SK-N-MC (cell line): Measurements from ENCODE around the gene PNLDC1.

Experiments used
- DNase-seq: peaks from one replicate; pipeline ENCODE4 v3.0.0-alpha.2; 2011; ENCODE audit warnings: low read depth, low spot score
- H3K27ac ChIP-seq: fragments of 200-600 bp; sonication (generic); 2 replicates; pipeline ENCODE4 v1.5.1; 2016; ENCODE audit warnings: mixed run types
- H3K36me3 ChIP-seq: fragments of 200-600 bp; sonication (generic); 2 replicates; pipeline ENCODE4 v1.6.1; 2017; ENCODE audit warnings: antibody characterized with exemption, low read length, mixed read lengths; ENCODE audit not compliant: insufficient read depth
- H3K4me3 ChIP-seq: fragments of 200-600 bp; sonication (generic); 2 replicates; pipeline ENCODE4 v1.5.1; 2016
- H3K9ac ChIP-seq: fragments of 200-600 bp; sonication (generic); 2 replicates; pipeline ENCODE4 v1.8.0; 2017; ENCODE audit warnings: mixed run types, mixed read lengths; ENCODE audit not compliant: insufficient read length
- H3K9me3 ChIP-seq: fragments of 200-600 bp; sonication (generic); 2 replicates; pipeline ENCODE4 v1.6.1; 2017; ENCODE audit warnings: low read depth, mild to moderate bottlenecking, antibody characterized with exemption, low read length, moderate library complexity, mixed read lengths
- EZH2 ChIP-seq: fragments of 200-600 bp; sonication (generic); IDR thresholded peaks from one replicate; pipeline ENCODE4 v1.6.1; 2017; ENCODE audit warnings: antibody characterized with exemption
- FOXP2 ChIP-seq: optimal IDR thresholded peaks from 2 replicates; pipeline ENCODE3; 2011; ENCODE audit warnings: mild to moderate bottlenecking, moderate library complexity; ENCODE audit not compliant: insufficient read depth; ENCODE audit errors: extremely low read length, control extremely low read depth
- POLR2AphosphoS5 ChIP-seq: IDR thresholded peaks from 2 replicates; pipeline ENCODE4 v1.6.1; 2012; ENCODE audit warnings: mild to moderate bottlenecking, low read depth, low read length, borderline replicate concordance

Gene PNLDC1

DNA sequence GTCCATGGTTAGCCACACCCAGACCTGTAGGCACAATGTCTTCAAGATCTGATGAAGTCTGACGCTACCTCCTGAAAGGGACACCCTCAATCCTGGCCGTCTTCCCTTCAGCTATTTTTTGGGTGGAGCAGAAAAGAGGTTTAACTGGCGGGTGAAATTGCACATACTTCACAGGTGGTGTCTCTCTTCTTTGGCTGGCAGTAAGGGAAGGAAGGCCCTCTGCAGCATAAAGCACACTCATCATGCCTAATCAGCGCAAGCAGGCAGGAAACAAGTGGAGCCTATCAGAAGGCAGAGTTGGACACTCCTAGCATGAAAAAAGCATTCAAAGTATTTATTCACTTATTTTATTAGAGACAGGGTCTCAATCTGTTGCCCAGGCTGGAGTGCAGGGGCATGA is 32.9 kb downstream of the PNLDC1 start:
- no peak for TF ChIP-seq FOXP2
- no peak for TF ChIP-seq POLR2AphosphoS5
- TF ChIP-seq EZH2, result no peak
- no peaks in the 10 kb centered on the region for H3K36me3 ChIP-seq
- H3K9ac ChIP-seq, result no peak overlapping the region
- no peaks in the 10 kb centered on the region for H3K9me3 ChIP-seq
- no peak overlapping the region for H3K27ac ChIP-seq
- no peak for DNase-seq
- no peak overlapping the region for H3K4me3 ChIP-seq

DNA sequence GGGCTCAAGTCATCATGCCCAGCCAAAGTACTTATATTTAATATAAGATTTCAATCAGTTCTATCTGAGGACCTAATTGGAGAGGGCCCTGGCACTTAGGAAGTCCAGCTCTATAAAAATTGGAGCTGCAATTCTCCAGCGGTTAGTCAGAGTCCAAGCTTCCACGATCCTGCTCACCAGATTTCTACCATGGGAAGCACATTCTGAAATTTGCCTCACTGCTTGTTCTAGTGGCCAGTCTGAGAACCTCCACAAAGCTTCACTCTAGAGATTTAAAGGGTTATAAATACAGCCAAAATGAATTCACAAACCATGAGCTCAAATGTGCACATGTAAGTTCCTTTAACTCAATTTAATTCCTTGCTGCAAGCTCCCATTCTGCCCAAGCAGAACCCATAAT is 33.5 kb downstream of the PNLDC1 start:
- Histone ChIP-seq H3K36me3 (no peaks in the 10 kb centered on the region), H3K9ac (no peak overlapping the region), H3K27ac (no peak overlapping the region), H3K9me3 (no peaks in the 10 kb centered on the region), H3K4me3 (no peak overlapping the region)
- no peak for TF ChIP-seq FOXP2
- TF ChIP-seq POLR2AphosphoS5, result no peak
- TF ChIP-seq EZH2, result no peak
- DNase-seq, result no peak

DNA sequence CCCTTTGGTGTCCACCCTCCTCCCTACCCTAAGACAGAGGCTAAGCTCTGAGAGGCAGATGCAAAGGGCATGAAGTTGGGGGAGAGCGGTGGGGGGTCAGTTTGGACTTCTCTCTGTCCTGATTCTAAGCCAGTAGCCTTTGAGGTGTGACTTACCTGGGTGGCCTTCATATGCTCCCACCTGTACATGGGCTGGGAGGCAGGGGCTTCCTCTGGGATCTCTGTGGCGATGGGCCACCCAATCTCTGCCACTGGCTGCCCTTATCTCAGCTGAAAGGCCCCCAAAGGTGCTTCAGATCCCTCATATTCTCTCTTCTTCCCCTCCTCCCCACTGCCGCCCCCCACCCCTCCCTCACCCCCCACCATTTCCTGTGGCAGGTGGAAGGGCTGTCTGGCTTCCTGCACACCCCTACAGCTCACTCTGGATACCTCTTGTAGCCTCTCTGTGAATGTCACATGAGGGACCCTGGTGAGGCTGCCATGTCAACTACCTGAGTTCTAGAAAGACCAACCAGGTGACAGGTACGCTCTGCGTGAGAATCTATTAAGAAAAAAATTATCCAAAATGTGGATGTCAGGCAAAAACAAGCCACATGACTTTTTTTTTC is 34.0 kb downstream of the PNLDC1 start:
- DNase-seq, result no peak

DNA sequence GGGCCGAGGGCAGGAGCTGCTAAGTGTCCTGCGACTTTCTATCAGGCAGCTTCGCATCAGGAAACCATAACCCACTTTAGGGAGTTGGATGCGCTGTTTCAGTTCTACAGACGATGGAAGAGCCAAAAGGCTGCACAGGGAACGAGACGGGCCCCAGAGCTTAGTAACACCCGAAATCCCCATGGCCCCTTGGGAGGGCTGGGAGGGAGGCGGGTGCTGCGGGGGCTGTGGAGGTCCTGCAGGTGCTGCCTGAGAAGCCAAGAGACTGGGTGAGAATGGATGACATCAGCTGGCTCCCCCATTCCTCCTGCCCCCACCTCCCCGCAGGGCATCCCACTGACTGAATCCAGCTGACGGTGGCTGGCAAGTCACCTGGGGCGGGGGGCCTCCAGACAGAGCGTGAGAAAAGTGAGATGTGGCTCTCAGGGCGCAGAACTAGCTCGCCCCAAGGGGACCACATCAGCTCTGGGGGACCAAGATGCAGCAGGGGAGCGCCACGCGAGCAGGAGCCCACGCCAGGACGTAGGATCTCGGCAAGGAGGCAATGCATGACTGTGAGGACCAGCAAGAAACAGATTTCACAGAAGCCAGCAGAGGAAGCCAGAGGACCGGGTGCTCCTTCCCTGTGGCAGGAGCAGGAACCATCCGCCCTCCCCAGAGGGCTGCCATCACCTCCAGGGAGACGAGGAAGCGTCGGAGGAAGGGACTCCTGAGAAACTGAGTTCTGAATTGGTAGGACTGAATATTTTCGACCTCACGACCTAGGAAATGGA is 36.8 kb downstream of the PNLDC1 start:
- H3K9me3 ChIP-seq, result no peaks in the 10 kb centered on the region
- no peak overlapping the region for H3K27ac ChIP-seq
- DNase-seq, result no peak
- TF ChIP-seq EZH2 (no peak), FOXP2 (no peak), POLR2AphosphoS5 (no peak)
- no peaks in the 10 kb centered on the region for H3K36me3 ChIP-seq
- no peak overlapping the region for H3K9ac ChIP-seq
- H3K4me3 ChIP-seq, result no peak overlapping the region

More for the DNA sequence above, 34.0 kb downstream of the PNLDC1 start:
- H3K27ac ChIP-seq, result no peak overlapping the region
- no peaks in the 10 kb centered on the region for H3K9me3 ChIP-seq
- H3K9ac ChIP-seq, result no peak overlapping the region
- H3K36me3 ChIP-seq, result no peaks in the 10 kb centered on the region
- TF ChIP-seq EZH2 (no peak), POLR2AphosphoS5 (no peak), FOXP2 (no peak)
- no peak overlapping the region for H3K4me3 ChIP-seq

DNA sequence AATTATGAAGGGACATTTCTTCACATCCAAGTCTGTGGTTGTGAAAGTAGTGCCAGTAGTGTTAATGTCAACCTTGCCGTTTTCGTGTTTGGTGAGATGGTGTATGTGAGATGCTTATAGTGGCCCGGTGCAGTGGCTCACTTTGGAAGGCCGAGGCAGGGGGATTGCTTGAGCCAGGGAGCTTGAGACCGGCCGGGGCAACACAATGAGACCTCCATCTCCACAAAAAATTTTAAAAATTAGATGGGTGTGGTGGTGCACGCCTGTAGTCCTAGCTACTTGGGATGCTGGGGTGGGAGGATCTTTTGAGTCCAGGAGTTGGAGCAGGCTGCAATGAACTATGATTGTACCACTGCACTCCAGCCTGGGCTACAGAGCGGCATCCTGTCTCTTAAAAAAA is 37.4 kb downstream of the PNLDC1 start:
- no peak overlapping the region for H3K9ac ChIP-seq
- H3K27ac ChIP-seq, result no peak overlapping the region
- no peak for TF ChIP-seq EZH2
- TF ChIP-seq POLR2AphosphoS5, result no peak
- no peak for TF ChIP-seq FOXP2

DNA sequence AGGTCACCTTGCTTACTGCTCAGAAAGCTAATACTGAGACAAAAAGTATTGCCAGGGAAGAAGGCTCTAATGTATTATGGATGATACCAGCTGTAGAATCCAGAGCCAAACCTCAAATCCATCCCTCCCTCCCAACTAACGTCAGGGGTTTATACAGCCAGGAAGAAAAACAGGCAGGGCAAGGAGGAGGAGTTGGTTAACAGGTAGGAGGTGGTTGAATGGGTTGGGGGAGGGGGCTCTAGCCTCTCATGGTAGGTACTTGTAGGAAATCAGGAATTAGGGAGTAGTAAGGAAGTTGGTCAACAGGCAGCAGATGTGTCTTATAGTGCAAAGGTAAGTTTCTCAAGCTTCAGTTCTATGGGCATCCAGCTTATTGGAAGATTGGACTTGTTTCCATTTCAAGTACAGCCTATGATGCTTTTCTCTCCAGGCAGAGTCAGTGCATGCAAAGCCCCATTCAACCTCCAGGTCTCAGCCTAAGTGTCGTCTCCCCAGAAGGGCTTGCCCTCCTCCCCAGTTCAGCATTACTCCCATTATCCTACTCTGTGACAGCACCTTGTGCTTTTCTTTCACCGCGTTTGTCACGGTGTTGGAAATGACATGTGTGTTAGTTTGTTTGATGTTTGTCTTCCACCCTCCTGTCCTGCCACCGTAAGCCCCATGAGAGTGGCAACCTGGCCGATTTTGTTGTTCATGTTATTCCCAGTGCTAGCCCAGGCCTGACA is 38.1 kb downstream of the PNLDC1 start:
- Histone ChIP-seq H3K9me3 (no peaks in the 10 kb centered on the region), H3K27ac (no peak overlapping the region), H3K36me3 (no peaks in the 10 kb centered on the region), H3K4me3 (no peak overlapping the region), H3K9ac (no peak overlapping the region)
- TF ChIP-seq EZH2 (no peak), FOXP2 (no peak), POLR2AphosphoS5 (no peak)
- no peak for DNase-seq

More for the DNA sequence above, 37.4 kb downstream of the PNLDC1 start:
- Histone ChIP-seq H3K9me3 (no peaks in the 10 kb centered on the region), H3K4me3 (no peak overlapping the region), H3K36me3 (no peaks in the 10 kb centered on the region)
- DNase-seq, result no peak

DNA sequence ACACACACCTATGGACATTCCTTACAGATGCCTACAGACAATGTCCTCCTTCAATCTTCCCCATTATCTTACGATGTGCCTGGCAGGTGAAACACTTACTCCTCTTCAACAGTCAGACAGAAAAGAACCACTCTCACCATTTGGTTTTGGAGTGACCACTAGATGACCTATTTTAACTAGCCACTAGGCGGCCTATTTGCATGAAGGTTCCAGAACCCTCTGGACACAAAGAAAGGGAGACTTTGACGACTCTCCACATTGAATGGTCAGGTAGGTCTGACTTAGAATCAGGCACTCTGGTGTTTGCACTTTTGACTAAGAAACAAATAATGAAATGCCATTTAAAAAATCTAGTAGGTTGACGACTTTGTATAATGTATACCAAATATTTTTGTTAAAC is 42.0 kb downstream of the PNLDC1 start:
- DNase-seq, result no peak
- TF ChIP-seq EZH2 (no peak), FOXP2 (no peak), POLR2AphosphoS5 (no peak)
- H3K27ac ChIP-seq, result no peak overlapping the region
- no peak overlapping the region for H3K9ac ChIP-seq
- H3K9me3 ChIP-seq, result no peaks in the 10 kb centered on the region
- no peak overlapping the region for H3K4me3 ChIP-seq
- H3K36me3 ChIP-seq, result no peaks in the 10 kb centered on the region
